Natural killer cell (primary cell): ENCODE results near the gene ST3GAL3. TPM values are rescaled to one million over a fixed set of nuclear protein-coding genes. Genes with fewer than 3 reads are reported as not detected.

Experiments used
- ATAC-seq, 3 donors: fragments of 150-1000 bp in 2 of 3; fragments of 200-7000 bp in 1 of 3; cut with Tn5 transposase; 1 replicate in 1 of 3; 2 replicates in 2 of 3; pipeline ENCODE4 v1.10.0; 2021; ENCODE audit warnings: mild to moderate bottlenecking in 2 of 3, moderate library complexity in 2 of 3
- DNase-seq, 2 donors: peaks; one replicate each; pipeline versions ENCODE4 v3.0.0 to v3.0.0-alpha.2; 2013 to 2021; ENCODE audit warnings: mixed read lengths in 1 of 2
- H3K27ac ChIP-seq: one replicate; pipeline ENCODE4 v1.5.1; 2013; ENCODE audit warnings: mild to moderate bottlenecking, low read length
- H3K27me3 ChIP-seq: one replicate; pipeline ENCODE4 v1.6.1; 2013; ENCODE audit warnings: low read length; ENCODE audit not compliant: control insufficient read depth, insufficient read depth
- H3K36me3 ChIP-seq: one replicate; pipeline ENCODE4 v1.6.1; 2013; ENCODE audit warnings: low read length; ENCODE audit not compliant: control insufficient read depth, insufficient read depth
- H3K4me1 ChIP-seq: one replicate; pipeline ENCODE4 v1.6.1; 2013; ENCODE audit warnings: low read length; ENCODE audit not compliant: control insufficient read depth, insufficient read depth
- H3K4me3 ChIP-seq: one replicate; pipeline ENCODE4 v1.5.1; 2013; ENCODE audit warnings: low read length
- H3K9me3 ChIP-seq: one replicate; pipeline ENCODE4 v1.6.1; 2013; ENCODE audit warnings: low read length; ENCODE audit not compliant: control insufficient read depth, insufficient read depth
- H3K27ac Mint-ChIP-seq, 2 donors: one replicate each; pipeline ENCODE4 v1.8.0; 2022; ENCODE audit warnings: mild to moderate bottlenecking in 2 of 2, mixed read lengths in 2 of 2, moderate library complexity in 1 of 2
- H3K27me3 Mint-ChIP-seq, 2 donors: one replicate each; pipeline ENCODE4 v1.8.0; 2022; ENCODE audit warnings: low read depth in 2 of 2, mixed read lengths in 2 of 2
- H3K36me3 Mint-ChIP-seq: one replicate; pipeline ENCODE4 v1.8.0; 2022; ENCODE audit warnings: mixed read lengths
- H3K4me1 Mint-ChIP-seq, 2 donors: one replicate each; pipeline ENCODE4 v1.8.0; 2022; ENCODE audit warnings: mixed read lengths in 2 of 2
- H3K4me3 Mint-ChIP-seq: one replicate; pipeline ENCODE4 v1.8.0; 2022; ENCODE audit warnings: mild to moderate bottlenecking, moderate library complexity, mixed read lengths
- H3K9me3 Mint-ChIP-seq, 2 donors: one replicate each; pipeline ENCODE4 v1.8.0; 2022; ENCODE audit warnings: mixed read lengths in 2 of 2
- WGBS: methylation state at CpG from one replicate; pipeline ENCODE4 v1.1.7; 2013; ENCODE audit warnings: missing lambda C conversion rate; ENCODE audit not compliant: insufficient coverage; 5-methylcytosine and 5-hydroxymethylcytosine counted together
- intact Hi-C: fragments of 100-400 bp; cut with micrococcal nuclease; formaldehyde crosslinking; loops from one replicate; pipeline ENCODE4 v1.14.2; 2022
- total RNA-seq, 4 donors: library from RNA; stranded (reverse); fragments of 120-200 nt in 1 of 4; gene quantifications; one replicate each; pipeline versions ENCODE4 v1.2.3 to v1.2.4, GENCODE V29; 2013 to 2022
- TF ChIP-seq, protein P1 (sequence below): fragments of 200-600 bp; IDR thresholded peaks from one replicate; pipeline ENCODE4 v1.8.0; 2022; ENCODE audit warnings: antibody characterized with exemption

Gene ST3GAL3
- total RNA-seq, 3 donors from 2014 or later (not counting 1 experiment from before 2014, with no cell fraction given) = 22.2 to 27.3 (median 22.3) TPM

DNA sequence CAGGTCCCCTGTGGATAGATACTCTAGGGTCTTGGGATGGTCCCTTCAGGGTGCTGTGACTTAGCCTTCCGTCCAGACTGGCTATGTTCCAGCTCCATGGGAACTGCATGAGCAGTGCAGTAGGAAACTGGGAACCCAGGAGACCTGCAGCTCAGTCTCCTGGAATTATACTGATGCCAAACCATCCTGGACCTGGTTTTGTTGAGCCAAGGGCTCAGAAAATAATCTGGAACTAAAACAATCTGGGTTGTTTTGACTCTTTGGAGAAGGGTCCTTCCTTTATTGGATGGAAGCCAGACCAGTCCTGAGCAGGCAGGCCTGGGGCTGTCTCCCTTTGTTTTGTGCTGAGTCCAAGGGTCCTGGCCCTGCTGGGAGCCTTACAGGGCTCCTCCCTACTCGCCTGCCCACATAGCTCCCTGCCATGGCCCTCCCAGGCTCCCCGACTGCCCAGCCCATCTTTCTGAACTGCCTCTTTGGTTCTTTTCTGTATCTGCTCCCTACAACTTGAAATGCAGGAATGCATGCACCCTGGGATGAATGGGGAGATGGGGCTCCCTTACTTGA lies 240.6 kb downstream of the ST3GAL3 start:
- Histone ChIP-seq H3K27ac (no peak overlapping the region), H3K36me3 (peaks cover 2% of the 10 kb centered on the region), H3K27me3 (no peaks in the 10 kb centered on the region), H3K4me3 (no peak overlapping the region), H3K4me1 (peaks cover 33% of the 10 kb centered on the region), H3K9me3 (no peaks in the 10 kb centered on the region)
- intact Hi-C loops = no loop called here
- Mint-ChIP-seq H3K4me3 (peak overlapping the region; percentile 91), H3K27me3 (no peaks in the 10 kb centered on the region), H3K4me1 (peaks cover 35 to 61% of the 10 kb centered on the region in 2 donors), H3K36me3 (no peaks in the 10 kb centered on the region), H3K9me3 (no peaks in the 10 kb centered on the region), H3K27ac (peak overlapping the region; percentile 57 to 98)
- no peak for DNase-seq
- TF ChIP-seq, protein P1, sequence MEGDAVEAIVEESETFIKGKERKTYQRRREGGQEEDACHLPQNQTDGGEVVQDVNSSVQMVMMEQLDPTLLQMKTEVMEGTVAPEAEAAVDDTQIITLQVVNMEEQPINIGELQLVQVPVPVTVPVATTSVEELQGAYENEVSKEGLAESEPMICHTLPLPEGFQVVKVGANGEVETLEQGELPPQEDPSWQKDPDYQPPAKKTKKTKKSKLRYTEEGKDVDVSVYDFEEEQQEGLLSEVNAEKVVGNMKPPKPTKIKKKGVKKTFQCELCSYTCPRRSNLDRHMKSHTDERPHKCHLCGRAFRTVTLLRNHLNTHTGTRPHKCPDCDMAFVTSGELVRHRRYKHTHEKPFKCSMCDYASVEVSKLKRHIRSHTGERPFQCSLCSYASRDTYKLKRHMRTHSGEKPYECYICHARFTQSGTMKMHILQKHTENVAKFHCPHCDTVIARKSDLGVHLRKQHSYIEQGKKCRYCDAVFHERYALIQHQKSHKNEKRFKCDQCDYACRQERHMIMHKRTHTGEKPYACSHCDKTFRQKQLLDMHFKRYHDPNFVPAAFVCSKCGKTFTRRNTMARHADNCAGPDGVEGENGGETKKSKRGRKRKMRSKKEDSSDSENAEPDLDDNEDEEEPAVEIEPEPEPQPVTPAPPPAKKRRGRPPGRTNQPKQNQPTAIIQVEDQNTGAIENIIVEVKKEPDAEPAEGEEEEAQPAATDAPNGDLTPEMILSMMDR = no peak
- WGBS = 76% methylated on average over 3 of the region's 3 CpGs
- ATAC-seq = no peak

DNA sequence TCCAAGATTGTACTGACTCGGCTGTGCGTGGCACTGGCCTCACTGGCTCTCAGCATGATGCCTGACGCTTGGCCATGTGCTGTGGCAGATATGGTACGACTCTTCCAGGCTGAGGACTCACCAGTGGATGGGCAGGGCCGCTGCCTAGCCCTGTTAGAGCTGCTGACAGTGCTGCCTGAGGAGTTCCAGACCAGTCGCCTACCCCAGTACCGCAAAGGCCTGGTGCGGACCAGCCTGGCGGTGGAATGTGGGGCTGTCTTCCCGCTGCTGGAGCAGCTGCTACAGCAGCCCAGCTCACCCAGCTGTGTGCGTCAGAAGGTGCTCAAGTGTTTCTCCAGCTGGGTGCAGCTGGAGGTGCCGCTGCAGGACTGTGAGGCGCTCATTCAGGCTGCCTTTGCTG lies 242.3 kb downstream of the ST3GAL3 start:
- H3K27ac Mint-ChIP-seq = no peak overlapping the region

DNA sequence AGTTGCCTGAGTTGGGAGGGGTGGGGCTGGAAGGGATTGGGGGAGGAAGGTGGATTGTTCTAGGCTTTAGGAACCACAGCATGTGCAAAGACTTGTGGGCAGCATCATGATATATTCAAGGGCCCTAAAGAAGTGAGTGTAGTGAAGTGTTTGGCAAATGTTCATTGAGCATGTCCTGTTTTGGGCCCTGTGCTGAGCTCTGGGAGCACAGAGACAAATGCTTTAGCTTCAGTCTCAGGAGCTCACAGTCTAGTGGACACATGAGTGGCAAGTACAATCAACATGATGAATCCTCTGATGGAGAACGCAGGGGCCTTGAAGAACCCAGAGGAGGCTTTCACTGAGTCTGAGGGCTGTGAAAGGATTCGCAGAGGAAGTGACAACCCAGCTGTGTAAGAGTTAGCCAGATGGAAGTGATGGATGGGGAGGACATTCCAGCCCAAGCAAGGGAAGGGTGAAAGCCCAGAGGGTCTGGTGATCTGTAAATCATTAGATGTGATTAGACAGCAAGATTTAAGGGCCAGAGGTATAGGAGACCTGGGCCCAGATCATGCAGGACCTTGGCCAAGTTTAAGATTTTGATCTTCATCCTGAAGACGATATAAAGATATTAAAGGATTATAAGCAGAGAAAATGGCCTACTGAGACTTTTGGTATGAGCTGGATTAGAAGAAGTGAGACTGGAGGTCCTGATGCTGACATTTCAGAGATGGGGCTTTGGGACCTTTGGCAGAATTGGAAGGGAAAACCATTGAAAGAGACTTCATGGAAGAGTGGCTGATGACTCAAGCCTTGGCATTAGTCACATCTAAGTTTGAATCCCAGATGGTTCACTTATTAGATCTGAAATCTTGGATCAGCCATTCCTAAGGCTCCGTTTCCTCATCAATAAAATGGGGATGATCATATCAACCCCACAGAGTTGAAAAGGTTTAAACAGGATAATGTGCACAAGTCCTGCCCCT lies 244.0 kb downstream of the ST3GAL3 start:
- Mint-ChIP-seq H3K27ac (no peak overlapping the region), H3K4me3 (no peak overlapping the region), H3K36me3 (no peaks in the 10 kb centered on the region), H3K4me1 (peaks cover 22 to 45% of the 10 kb centered on the region in 2 donors), H3K9me3 (no peaks in the 10 kb centered on the region), H3K27me3 (no peaks in the 10 kb centered on the region)
- DNase-seq (no peak), ATAC-seq (no peak)
- H3K27me3 ChIP-seq = no peaks in the 10 kb centered on the region
- H3K4me1 ChIP-seq = peaks cover 22% of the 10 kb centered on the region
- WGBS = 97% methylated on average over 4 of the region's 4 CpGs
- TF ChIP-seq, protein P1 = no peak
- H3K36me3 ChIP-seq = peaks cover 6% of the 10 kb centered on the region
- H3K27ac ChIP-seq = no peak overlapping the region
- intact Hi-C loops = no loop called here
- H3K4me3 ChIP-seq = no peak overlapping the region
- no peaks in the 10 kb centered on the region for H3K9me3 ChIP-seq

More for the DNA sequence above, 242.3 kb downstream of the ST3GAL3 start:
- Histone ChIP-seq H3K4me1 (peaks cover 33% of the 10 kb centered on the region), H3K9me3 (no peaks in the 10 kb centered on the region), H3K27me3 (no peaks in the 10 kb centered on the region), H3K27ac (no peak overlapping the region), H3K36me3 (peaks cover 2% of the 10 kb centered on the region), H3K4me3 (no peak overlapping the region)
- DNase-seq (no peak), ATAC-seq (no peak)
- intact Hi-C loops = no loop called here
- TF ChIP-seq, protein P1 = no peak
- no peak overlapping the region for H3K4me3 Mint-ChIP-seq
- H3K4me1 Mint-ChIP-seq = peaks cover 35 to 57% of the 10 kb centered on the region in 2 donors
- 94% methylated on average over 13 of the region's 13 CpGs for WGBS
- no peaks in the 10 kb centered on the region for H3K9me3 Mint-ChIP-seq
- no peaks in the 10 kb centered on the region for H3K27me3 Mint-ChIP-seq
- H3K36me3 Mint-ChIP-seq = no peaks in the 10 kb centered on the region
